Measurements from ENCODE around the gene FNBP1. TPM values are rescaled to one million over a fixed set of nuclear protein-coding genes. Genes with fewer than 3 reads are reported as not detected.

Gene FNBP1
- total and polyA plus RNA-seq, 2 of the 13 experiments (the other 11 are each of a cell fraction or from before 2014, with no cell fraction given) = 5.4 to 19.5 TPM

DNA sequence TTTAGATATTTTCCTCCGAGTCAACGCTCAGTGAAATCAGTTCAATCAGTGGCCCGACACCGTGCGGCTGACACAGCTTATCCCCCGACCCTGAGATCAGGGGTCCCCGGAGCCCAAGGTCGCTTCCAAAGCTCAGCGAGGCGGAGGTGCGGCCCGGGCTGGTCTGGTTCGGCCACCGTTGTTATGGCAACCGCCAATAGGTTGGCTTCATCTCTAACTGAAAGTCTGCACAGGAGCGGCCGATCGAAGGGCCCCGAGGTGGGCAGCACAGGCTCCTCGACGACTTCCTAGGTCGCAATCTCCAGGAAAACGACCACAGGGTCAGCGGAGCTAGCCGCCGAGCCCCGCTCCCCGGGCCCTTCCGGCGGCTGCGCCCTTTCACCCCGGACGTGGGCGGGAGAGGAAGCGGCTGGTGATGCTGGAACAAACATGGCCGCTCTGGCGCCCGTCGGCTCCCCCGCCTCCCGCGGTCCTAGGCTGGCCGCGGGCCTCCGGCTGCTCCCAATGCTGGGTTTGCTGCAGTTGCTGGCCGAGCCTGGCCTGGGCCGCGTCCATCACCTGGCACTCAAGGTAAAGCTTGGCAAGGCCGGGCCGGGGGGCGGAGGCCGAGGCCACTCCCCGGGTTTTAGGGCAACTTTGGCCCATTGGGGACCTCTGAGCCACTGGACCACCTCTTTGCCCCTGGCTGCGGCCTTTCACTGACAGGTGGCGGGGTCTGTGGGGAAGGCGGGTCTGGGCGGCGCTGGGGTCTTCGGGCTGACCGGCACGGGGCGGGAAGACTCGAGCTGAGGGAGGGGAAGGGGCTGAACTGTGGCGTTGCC is 10.7 kb upstream of the FNBP1 start, which contains the start of gene GPR107 (continued):
- peak; percentile 30; the same call in 1 of the 2 replicates for TF ChIP-seq ISX (CRISPR knock-in tag; conservative IDR thresholded peaks at IDR 0.05)
- TF ChIP-seq ZNF44 (CRISPR knock-in tag; IDR thresholded peaks at IDR 0.05) = no peak
- peak; percentile 49; the same call in 1 of the 2 replicates for TF ChIP-seq ZNF552 (CRISPR knock-in tag; IDR thresholded peaks at IDR 0.05; ENCODE audit: borderline replicate concordance)
- TF ChIP-seq ZNF343 (CRISPR knock-in tag; IDR thresholded peaks at IDR 0.05) = no peak
- TF ChIP-seq, protein P1, sequence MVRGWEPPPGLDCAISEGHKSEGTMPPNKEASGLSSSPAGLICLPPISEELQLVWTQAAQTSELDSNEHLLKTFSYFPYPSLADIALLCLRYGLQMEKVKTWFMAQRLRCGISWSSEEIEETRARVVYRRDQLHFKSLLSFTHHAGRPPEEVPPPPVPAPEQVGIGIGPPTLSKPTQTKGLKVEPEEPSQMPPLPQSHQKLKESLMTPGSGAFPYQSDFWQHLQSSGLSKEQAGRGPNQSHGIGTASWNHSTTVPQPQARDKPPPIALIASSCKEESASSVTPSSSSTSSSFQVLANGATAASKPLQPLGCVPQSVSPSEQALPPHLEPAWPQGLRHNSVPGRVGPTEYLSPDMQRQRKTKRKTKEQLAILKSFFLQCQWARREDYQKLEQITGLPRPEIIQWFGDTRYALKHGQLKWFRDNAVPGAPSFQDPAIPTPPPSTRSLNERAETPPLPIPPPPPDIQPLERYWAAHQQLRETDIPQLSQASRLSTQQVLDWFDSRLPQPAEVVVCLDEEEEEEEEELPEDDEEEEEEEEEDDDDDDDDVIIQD (CRISPR knock-in tag; IDR thresholded peaks at IDR 0.05; ENCODE audit: low read depth) = no peak
- no peak for TF ChIP-seq HMGA1 (CRISPR knock-in tag; conservative IDR thresholded peaks at IDR 0.05)
- TF ChIP-seq, protein P2, sequence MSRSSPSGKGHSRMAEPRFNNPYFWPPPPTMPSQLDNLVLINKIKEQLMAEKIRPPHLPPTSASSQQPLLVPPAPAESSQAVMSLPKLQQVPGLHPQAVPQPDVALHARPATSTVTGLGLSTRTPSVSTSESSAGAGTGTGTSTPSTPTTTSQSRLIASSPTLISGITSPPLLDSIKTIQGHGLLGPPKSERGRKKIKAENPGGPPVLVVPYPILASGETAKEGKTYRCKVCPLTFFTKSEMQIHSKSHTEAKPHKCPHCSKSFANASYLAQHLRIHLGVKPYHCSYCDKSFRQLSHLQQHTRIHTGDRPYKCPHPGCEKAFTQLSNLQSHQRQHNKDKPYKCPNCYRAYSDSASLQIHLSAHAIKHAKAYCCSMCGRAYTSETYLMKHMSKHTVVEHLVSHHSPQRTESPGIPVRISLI (CRISPR knock-in tag; IDR thresholded peaks at IDR 0.05; ENCODE audit: borderline replicate concordance) = no peak
- TF ChIP-seq, protein P3, sequence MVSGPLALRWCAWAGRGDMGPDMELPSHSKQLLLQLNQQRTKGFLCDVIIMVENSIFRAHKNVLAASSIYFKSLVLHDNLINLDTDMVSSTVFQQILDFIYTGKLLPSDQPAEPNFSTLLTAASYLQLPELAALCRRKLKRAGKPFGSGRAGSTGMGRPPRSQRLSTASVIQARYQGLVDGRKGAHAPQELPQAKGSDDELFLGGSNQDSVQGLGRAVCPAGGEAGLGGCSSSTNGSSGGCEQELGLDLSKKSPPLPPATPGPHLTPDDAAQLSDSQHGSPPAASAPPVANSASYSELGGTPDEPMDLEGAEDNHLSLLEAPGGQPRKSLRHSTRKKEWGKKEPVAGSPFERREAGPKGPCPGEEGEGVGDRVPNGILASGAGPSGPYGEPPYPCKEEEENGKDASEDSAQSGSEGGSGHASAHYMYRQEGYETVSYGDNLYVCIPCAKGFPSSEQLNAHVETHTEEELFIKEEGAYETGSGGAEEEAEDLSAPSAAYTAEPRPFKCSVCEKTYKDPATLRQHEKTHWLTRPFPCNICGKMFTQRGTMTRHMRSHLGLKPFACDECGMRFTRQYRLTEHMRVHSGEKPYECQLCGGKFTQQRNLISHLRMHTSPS (CRISPR knock-in tag; IDR thresholded peaks at IDR 0.05; ENCODE audit: low read depth) = no peak
- TF ChIP-seq HNRNPL (IDR thresholded peaks at IDR 0.05; ENCODE audit: low read depth, low read length) = no peak
- no peak for TF ChIP-seq ZNF30 (CRISPR knock-in tag; IDR thresholded peaks at IDR 0.05)
- TF ChIP-seq, protein P4, sequence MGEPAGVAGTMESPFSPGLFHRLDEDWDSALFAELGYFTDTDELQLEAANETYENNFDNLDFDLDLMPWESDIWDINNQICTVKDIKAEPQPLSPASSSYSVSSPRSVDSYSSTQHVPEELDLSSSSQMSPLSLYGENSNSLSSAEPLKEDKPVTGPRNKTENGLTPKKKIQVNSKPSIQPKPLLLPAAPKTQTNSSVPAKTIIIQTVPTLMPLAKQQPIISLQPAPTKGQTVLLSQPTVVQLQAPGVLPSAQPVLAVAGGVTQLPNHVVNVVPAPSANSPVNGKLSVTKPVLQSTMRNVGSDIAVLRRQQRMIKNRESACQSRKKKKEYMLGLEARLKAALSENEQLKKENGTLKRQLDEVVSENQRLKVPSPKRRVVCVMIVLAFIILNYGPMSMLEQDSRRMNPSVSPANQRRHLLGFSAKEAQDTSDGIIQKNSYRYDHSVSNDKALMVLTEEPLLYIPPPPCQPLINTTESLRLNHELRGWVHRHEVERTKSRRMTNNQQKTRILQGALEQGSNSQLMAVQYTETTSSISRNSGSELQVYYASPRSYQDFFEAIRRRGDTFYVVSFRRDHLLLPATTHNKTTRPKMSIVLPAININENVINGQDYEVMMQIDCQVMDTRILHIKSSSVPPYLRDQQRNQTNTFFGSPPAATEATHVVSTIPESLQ (CRISPR knock-in tag; conservative IDR thresholded peaks at IDR 0.05) = peak; percentile 78; the same call in 1 of the 2 replicates
- no peak for TF ChIP-seq FLYWCH1 (CRISPR knock-in tag; IDR thresholded peaks at IDR 0.05)
- peak; percentile 87; the same call in 1 of the 2 replicates for TF ChIP-seq ZNF333 (CRISPR knock-in tag; IDR thresholded peaks at IDR 0.05; ENCODE audit: borderline replicate concordance)
- TF ChIP-seq, protein P5, sequence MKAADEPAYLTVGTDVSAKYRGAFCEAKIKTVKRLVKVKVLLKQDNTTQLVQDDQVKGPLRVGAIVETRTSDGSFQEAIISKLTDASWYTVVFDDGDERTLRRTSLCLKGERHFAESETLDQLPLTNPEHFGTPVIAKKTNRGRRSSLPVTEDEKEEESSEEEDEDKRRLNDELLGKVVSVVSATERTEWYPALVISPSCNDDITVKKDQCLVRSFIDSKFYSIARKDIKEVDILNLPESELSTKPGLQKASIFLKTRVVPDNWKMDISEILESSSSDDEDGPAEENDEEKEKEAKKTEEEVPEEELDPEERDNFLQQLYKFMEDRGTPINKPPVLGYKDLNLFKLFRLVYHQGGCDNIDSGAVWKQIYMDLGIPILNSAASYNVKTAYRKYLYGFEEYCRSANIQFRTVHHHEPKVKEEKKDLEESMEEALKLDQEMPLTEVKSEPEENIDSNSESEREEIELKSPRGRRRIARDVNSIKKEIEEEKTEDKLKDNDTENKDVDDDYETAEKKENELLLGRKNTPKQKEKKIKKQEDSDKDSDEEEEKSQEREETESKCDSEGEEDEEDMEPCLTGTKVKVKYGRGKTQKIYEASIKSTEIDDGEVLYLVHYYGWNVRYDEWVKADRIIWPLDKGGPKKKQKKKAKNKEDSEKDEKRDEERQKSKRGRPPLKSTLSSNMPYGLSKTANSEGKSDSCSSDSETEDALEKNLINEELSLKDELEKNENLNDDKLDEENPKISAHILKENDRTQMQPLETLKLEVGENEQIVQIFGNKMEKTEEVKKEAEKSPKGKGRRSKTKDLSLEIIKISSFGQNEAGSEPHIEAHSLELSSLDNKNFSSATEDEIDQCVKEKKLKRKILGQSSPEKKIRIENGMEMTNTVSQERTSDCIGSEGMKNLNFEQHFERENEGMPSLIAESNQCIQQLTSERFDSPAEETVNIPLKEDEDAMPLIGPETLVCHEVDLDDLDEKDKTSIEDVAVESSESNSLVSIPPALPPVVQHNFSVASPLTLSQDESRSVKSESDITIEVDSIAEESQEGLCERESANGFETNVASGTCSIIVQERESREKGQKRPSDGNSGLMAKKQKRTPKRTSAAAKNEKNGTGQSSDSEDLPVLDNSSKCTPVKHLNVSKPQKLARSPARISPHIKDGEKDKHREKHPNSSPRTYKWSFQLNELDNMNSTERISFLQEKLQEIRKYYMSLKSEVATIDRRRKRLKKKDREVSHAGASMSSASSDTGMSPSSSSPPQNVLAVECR (CRISPR knock-in tag; IDR thresholded peaks at IDR 0.05; ENCODE audit: borderline replicate concordance) = peak; percentile 88; the same call in 1 of the 2 replicates
